GM06990 (cell line): ENCODE data around the gene CUX1.
"Not testable (repeated sequence)": the region's sequence is repeated elsewhere in the genome, so short reads cannot be mapped to it uniquely, and the experiment has no call there.

Experiments used
- DNase-seq: peaks from one replicate; pipeline ENCODE4 v3.0.0-alpha.2; 2011; ENCODE audit not compliant: insufficient read length; ENCODE audit errors: extremely low read depth
- H3K27me3 ChIP-seq: replicated peaks from 2 replicates; pipeline ENCODE4 v1.6.0; 2011; ENCODE audit warnings: low read length; ENCODE audit not compliant: control insufficient read depth, insufficient read depth
- H3K36me3 ChIP-seq: 2 replicates; pipeline ENCODE4 v1.5.1; 2011; ENCODE audit warnings: low read length; ENCODE audit not compliant: control insufficient read depth, insufficient read depth
- H3K4me3 ChIP-seq: replicated peaks from 2 replicates; pipeline ENCODE4 v1.5.1; 2011; ENCODE audit warnings: low read depth, mild to moderate bottlenecking, control low read depth, low read length
- TF ChIP-seq, protein P1 (sequence below): IDR thresholded peaks from 2 replicates; pipeline ENCODE4 v1.5.1; 2011; ENCODE audit warnings: low read length, control low read depth, mild to moderate bottlenecking, inconsistent platforms; ENCODE audit not compliant: insufficient read depth, poor library complexity, severe bottlenecking

CUX1 gene

DNA sequence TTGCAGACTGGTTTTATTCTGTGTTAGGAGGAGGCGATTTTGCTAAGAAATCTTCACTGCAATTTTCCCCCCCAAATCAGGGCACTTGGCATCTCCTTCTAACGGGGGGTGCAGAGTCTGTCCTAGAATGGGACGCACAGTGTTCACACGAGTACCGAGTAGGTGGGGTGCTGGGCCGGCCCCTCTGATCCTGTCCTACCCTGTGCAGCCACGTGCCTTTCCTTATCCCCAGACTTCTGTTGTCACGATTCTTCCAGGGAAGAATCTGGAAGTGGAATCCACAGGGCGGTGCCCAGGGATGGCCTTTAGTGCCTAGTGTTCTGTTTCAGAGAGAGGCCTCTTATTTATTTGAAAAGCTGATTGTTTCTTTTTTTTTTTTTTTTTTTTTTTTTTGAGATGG is 16.4 kb downstream of the CUX1 start:
- no peak overlapping the region for H3K4me3 ChIP-seq
- H3K36me3 ChIP-seq: no peaks in the 10 kb centered on the region
- no peaks in the 10 kb centered on the region for H3K27me3 ChIP-seq
- DNase-seq: no peak
- TF ChIP-seq, protein P1, sequence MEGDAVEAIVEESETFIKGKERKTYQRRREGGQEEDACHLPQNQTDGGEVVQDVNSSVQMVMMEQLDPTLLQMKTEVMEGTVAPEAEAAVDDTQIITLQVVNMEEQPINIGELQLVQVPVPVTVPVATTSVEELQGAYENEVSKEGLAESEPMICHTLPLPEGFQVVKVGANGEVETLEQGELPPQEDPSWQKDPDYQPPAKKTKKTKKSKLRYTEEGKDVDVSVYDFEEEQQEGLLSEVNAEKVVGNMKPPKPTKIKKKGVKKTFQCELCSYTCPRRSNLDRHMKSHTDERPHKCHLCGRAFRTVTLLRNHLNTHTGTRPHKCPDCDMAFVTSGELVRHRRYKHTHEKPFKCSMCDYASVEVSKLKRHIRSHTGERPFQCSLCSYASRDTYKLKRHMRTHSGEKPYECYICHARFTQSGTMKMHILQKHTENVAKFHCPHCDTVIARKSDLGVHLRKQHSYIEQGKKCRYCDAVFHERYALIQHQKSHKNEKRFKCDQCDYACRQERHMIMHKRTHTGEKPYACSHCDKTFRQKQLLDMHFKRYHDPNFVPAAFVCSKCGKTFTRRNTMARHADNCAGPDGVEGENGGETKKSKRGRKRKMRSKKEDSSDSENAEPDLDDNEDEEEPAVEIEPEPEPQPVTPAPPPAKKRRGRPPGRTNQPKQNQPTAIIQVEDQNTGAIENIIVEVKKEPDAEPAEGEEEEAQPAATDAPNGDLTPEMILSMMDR: no peak

DNA sequence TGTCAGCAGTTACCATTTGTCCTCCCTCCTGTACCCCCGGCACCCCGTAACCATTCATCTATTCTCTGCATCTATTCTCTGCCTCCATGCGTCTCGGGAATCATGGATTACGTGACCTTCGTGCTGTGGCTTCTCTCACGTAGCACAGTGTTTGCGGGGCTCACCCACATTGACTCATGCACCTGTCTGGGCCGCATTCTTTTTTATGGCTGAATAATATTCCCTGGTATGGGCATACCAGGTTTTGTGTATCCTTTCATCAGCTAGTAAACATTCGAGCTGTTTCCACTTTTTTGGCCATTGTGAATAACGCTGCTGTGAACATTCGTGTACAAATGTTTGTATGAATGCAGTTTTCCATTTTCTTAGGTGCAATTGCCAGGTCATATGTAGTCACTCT is 17.7 kb downstream of the CUX1 start:
- no peaks in the 10 kb centered on the region for H3K36me3 ChIP-seq
- no peaks in the 10 kb centered on the region for H3K27me3 ChIP-seq
- TF ChIP-seq, protein P1: no peak
- no peak overlapping the region for H3K4me3 ChIP-seq
- DNase-seq: no peak

DNA sequence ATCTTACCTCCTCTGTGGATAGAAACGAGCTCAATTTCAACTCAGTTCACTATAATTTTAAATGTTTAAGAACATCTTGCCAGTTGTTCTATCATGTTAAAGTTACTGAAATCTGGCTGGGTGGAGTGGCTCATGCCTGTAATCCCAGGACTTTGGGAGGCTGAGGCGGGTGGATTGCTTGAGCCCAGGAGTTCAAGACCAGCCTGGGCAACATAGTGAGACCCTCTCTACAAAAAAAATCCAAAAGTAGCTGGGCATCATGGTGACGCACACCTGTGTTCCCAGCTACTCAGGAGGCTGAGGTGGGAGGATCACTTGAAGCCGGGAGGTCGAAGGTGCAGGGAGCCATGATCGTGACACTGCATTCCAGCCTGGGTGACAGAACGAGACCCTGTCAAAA is 20.0 kb downstream of the CUX1 start:
- not testable (repeated sequence) for H3K4me3 ChIP-seq, H3K27me3 ChIP-seq, DNase-seq, H3K36me3 ChIP-seq

DNA sequence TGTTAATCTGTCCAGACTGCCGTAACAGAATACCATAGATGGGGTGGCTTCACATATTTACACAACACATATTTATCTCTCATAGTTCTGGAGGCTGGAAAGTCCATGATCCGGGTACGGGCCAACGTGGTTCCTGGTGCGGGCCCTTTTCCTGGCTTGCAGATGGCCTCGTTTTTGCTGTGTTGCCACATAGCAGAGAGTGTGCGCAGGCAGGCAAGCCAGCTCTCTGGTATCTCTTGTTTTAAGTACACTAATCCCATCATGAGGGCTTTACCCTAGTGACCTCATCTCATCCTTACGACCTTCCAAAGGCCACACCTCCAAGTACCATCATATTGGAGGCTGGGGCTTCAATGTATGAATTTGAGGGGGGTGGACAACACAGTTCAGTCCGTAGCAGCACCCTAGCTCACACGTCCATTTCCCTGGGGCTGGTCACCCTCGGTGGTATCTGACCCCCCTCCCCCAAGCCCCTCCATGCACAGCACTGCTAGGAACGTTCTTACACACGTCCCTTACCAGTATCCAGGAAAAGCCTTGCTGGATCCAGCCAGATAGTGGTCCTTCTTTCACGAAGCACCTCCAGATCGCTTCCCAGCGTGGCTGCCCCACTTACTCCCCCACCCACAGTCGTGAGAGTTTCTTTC is 21.5 kb downstream of the CUX1 start:
- Histone ChIP-seq H3K4me3 (no peak overlapping the region), H3K27me3 (no peaks in the 10 kb centered on the region), H3K36me3 (no peaks in the 10 kb centered on the region)
- TF ChIP-seq, protein P1: no peak
- DNase-seq: no peak

DNA sequence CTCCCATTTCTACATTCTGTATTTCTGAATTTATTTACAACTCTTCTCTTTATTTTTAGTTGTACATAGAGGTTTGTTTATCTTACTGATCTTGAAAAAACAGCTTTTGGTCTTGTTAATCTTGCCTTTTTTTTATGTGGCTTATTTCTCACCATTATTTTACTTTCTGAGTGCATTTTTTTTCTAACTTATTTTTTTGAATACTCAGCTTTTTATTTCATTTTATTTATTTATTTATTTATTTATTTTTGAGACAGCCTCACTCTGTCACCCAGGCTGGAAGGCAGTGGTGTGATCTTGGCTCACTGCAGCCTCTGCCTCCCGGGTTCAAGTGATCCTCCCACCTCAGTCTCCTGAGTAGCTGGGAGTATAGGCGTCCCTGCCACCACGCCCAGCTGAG is 23.9 kb downstream of the CUX1 start:
- no peak for DNase-seq
- Histone ChIP-seq H3K36me3 (no peaks in the 10 kb centered on the region), H3K27me3 (no peaks in the 10 kb centered on the region), H3K4me3 (no peak overlapping the region)
- TF ChIP-seq, protein P1: no peak

DNA sequence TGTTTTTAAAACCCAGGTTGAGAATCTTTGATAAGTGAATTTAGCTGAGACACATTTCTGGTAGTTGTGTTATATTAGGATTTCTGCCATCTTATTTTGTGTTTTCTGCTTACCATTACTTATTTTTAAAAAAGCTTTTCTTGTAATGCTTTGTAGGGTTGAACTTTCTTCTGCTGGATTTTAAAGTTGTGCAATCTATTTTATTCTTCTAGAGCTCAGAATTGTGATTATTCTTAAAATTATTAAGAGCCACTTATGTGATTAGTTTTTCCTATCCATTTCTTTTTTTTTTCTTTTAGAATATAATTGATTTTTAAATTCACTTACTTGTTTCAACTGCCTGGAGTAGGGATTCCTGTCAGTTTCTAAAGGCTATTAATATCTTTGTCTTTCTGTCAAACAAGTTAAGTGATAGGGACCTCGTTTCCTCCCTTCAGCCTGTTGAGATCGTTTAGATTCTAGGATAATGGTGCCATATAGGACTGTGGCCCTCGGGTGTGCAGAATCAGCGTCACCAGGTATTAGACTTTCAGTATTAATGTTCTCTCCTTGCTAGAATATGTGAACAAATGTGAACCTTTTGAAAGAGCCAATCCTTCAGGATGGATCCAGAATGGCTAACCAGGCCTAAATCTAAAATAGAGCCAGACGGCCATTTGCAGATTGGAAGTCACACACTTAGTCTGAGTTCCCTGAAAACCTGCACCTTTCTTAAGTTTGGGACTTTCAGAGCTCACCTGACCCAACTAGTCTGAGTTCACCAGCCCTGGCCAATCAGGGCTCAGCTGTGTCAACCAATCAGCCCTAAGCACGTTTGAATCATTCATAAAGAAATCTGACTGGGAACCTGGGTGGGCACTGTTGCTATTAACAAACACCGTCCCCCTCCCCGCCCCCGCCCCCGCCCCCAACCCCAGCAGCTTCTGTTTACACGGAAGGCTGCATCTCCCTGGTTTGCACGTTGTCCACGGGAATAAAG is 26.2 kb downstream of the CUX1 start:
- H3K27me3 ChIP-seq: no peaks in the 10 kb centered on the region
- no peak for DNase-seq
- TF ChIP-seq, protein P1: no peak

More for the DNA sequence above, 26.2 kb downstream of the CUX1 start:
- H3K4me3 ChIP-seq: no peak overlapping the region
- no peaks in the 10 kb centered on the region for H3K36me3 ChIP-seq
